ENCODE results near the gene WWC2. TPM values are rescaled to one million over a fixed set of nuclear protein-coding genes. Genes with fewer than 3 reads are reported as not detected.

Gene WWC2
- total and polyA plus RNA-seq, 10 donors: 1.4 to 32.0 (median 19.3) TPM

DNA sequence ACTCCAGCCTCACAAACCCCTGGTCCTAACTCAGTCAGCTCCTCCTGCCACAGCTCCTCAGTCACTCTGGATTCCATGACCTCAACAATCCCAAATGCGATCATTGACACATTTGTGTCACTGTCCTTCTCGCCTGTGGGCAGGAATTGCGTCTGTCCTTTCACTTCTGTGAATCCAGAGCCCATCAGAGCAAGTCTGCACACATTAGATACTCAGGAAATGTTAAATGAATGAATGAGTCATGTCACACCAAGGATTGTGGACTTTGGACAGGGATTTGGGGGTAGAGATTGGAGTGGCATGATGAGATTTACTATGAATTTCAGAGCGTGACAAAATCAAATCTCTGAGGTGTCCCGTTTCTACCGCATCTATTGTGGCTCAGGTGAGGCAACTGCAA lies 234.9 kb downstream of the WWC2 start:
- WGBS, 5 donors: 88 to 94% (median 90%) methylated on average over 6 of the region's 6 CpGs
- no peak for DNase-seq
- peaks cover 0 to 4% (median 0%) of the 10 kb centered on the region in 8 donors for H3K9me3 ChIP-seq
- peaks cover 0 to 3% (median 0%) of the 10 kb centered on the region in 6 donors for H3K4me1 ChIP-seq
- intact Hi-C loops (cut with DNase I; ENCODE audit: low total_unique reads): no loop called here
- H3K36me3 ChIP-seq: no peaks in the 10 kb centered on the region
- no peak overlapping the region for H3K4me3 ChIP-seq
- peaks cover 0 to 7% (median 0%) of the 10 kb centered on the region in 7 donors for H3K27me3 ChIP-seq (replicated peaks in 1 of 7)
- no peak overlapping the region for H3K27ac ChIP-seq
- no peak for TF ChIP-seq POLR2A (IDR thresholded peaks at IDR 0.05)
- no peak for TF ChIP-seq POLR2AphosphoS5 (IDR thresholded peaks at IDR 0.05)

DNA sequence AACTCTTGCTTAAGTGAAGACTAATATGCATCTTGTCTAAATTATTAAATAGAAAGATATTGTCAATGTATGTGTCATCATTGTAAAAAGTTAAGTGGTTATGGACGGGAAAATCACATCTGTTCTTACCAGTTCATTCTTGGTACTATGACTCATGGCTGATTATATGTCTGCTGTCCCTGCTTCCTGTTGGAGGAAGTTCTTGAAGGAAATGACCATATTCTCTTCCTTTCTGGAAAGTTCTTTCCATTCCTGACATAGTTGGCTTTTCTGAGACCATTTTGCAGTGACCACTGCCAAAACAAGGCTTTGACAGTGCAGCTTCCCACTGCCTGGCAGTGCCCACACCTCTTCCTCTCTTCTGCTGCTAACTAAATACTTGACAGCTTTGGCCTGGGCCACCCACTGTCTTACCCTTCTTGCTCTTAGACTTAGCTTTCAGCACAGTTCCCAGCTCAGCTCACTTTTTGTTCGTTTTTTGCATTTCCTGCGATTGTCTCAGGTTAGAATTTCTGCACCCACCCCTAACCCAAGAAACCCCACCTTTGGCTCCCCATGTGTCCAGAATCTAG lies 236.4 kb downstream of the WWC2 start:
- Histone ChIP-seq H3K4me3 (no peak overlapping the region), H3K27ac (no peak overlapping the region), H3K4me1 (peaks cover 0 to 3% (median 0%) of the 10 kb centered on the region in 6 donors), H3K9me3 (no peaks in the 10 kb centered on the region), H3K27me3 (replicated peaks in 1 of 7) (peaks cover 0 to 7% (median 0%) of the 10 kb centered on the region in 7 donors), H3K36me3 (no peaks in the 10 kb centered on the region)
- intact Hi-C loops (cut with DNase I; ENCODE audit: low total_unique reads): no loop called here
- DNase-seq: no peak
- WGBS, 5 donors: 55 to 66% (median 58%) methylated on average over 3 of the region's 3 CpGs
- no peak for TF ChIP-seq POLR2A (IDR thresholded peaks at IDR 0.05)
- no peak for TF ChIP-seq POLR2AphosphoS5 (IDR thresholded peaks at IDR 0.05)
- TF ChIP-seq, protein P1, sequence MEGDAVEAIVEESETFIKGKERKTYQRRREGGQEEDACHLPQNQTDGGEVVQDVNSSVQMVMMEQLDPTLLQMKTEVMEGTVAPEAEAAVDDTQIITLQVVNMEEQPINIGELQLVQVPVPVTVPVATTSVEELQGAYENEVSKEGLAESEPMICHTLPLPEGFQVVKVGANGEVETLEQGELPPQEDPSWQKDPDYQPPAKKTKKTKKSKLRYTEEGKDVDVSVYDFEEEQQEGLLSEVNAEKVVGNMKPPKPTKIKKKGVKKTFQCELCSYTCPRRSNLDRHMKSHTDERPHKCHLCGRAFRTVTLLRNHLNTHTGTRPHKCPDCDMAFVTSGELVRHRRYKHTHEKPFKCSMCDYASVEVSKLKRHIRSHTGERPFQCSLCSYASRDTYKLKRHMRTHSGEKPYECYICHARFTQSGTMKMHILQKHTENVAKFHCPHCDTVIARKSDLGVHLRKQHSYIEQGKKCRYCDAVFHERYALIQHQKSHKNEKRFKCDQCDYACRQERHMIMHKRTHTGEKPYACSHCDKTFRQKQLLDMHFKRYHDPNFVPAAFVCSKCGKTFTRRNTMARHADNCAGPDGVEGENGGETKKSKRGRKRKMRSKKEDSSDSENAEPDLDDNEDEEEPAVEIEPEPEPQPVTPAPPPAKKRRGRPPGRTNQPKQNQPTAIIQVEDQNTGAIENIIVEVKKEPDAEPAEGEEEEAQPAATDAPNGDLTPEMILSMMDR (IDR thresholded peaks at IDR 0.05 in 8 of 11, conservative IDR thresholded peaks at IDR 0.05 in 3 of 11): no peak

DNA sequence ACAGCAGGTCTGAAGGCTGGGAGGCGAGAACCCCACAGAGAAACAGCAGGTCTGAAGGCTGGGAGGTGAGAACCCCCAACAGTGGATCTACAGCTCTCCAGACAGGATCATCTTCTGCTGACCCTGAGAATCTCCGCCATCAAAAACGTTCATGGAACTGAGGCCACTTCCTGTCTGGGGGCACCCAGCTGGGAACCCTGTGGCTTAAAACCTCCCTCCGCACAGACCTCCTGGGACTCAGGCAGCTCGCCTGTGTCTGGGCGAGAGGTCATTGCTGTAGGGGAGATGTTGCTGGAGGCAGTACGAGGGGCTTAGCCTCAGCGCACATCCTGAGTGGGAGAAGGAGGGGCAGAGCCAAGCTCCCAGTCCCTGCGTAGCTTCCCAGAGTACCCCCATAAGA lies 238.3 kb downstream of the WWC2 start:
- no peak overlapping the region for H3K4me3 ChIP-seq
- H3K27ac ChIP-seq: no peak overlapping the region
- 65 to 83% (median 74%) methylated on average over 4 to 9 of the region's 9 CpGs for WGBS, 5 donors
- intact Hi-C loops (cut with DNase I; ENCODE audit: low total_unique reads): no loop called here
- H3K9me3 ChIP-seq: no peaks in the 10 kb centered on the region
- H3K4me1 ChIP-seq: peaks cover 0 to 3% (median 0%) of the 10 kb centered on the region in 6 donors
- TF ChIP-seq, protein P1 (IDR thresholded peaks at IDR 0.05 in 8 of 11, conservative IDR thresholded peaks at IDR 0.05 in 3 of 11): no peak
- TF ChIP-seq POLR2AphosphoS5 (IDR thresholded peaks at IDR 0.05) (no peak), POLR2A (IDR thresholded peaks at IDR 0.05) (no peak)
- DNase-seq: peak; percentile 51
- peaks cover 0 to 12% (median 0%) of the 10 kb centered on the region in 7 donors for H3K27me3 ChIP-seq (replicated peaks in 1 of 7)
- no peaks in the 10 kb centered on the region for H3K36me3 ChIP-seq

DNA sequence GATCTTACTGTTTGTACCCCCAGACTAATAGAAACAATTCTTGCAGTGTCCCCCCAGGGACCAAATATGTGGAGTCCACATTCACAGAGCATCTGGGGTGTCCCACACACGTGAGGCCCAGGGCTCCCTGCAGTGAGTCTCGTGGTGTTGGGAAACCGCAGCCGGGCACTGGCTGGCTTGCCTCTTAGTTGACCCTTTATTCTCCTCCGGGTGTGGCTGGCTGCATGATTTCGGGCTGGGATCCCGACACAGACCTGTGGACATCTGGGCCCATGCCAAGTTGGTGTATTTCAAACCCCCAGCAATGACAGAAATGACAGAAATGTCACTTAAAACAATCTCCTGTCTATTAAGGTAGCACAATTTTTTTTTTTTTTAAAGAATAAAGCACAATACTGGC lies 238.8 kb downstream of the WWC2 start:
- peak; percentile 58 for DNase-seq
- Histone ChIP-seq H3K27ac (no peak overlapping the region), H3K4me1 (peaks cover 0 to 5% (median 3%) of the 10 kb centered on the region in 6 donors), H3K36me3 (no peaks in the 10 kb centered on the region), H3K4me3 (no peak overlapping the region), H3K9me3 (no peaks in the 10 kb centered on the region), H3K27me3 (replicated peaks in 1 of 7) (peaks cover 0 to 15% (median 0%) of the 10 kb centered on the region in 7 donors)
- 76 to 90% (median 87%) methylated on average over 7 of the region's 7 CpGs for WGBS, 5 donors
- intact Hi-C loops (cut with DNase I; ENCODE audit: low total_unique reads): no loop called here
- no peak for TF ChIP-seq POLR2AphosphoS5 (IDR thresholded peaks at IDR 0.05)
- TF ChIP-seq POLR2A (IDR thresholded peaks at IDR 0.05): no peak
- TF ChIP-seq, protein P1 (IDR thresholded peaks at IDR 0.05 in 8 of 11, conservative IDR thresholded peaks at IDR 0.05 in 3 of 11): no peak
